ENCODE results near the gene MAJIN.
"Not testable (repeated sequence)": the region's sequence is repeated elsewhere in the genome, so short reads cannot be mapped to it uniquely, and the experiment has no call there.

The MAJIN gene

GRCh38 chr11:64990222-64990923 lies 18.5 kb upstream of the MAJIN start:
- DNase-seq (ENCODE audit: low read depth) = no peak

DNA sequence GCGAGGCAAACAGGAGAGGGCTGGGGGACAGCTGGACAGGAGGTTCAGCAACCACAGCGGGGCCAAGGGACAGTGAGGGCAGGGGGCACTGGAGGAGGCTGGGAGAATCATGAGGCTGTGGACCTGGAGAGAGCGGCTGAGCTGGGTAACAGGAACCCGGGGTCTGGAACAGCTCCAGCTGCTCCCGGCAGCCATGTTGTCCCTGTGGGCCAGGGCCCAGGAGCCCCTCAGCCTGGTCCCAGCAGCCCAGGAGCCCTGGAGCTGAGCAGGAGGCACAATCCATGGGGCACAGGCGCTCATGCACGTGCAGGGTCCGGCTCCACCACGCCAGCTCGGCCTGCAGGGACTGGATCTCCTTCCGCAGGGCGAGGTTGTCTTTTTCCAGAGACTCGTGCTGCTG lies 17.5 kb upstream of the MAJIN start:
- no peak for DNase-seq (ENCODE audit: low read depth)

DNA sequence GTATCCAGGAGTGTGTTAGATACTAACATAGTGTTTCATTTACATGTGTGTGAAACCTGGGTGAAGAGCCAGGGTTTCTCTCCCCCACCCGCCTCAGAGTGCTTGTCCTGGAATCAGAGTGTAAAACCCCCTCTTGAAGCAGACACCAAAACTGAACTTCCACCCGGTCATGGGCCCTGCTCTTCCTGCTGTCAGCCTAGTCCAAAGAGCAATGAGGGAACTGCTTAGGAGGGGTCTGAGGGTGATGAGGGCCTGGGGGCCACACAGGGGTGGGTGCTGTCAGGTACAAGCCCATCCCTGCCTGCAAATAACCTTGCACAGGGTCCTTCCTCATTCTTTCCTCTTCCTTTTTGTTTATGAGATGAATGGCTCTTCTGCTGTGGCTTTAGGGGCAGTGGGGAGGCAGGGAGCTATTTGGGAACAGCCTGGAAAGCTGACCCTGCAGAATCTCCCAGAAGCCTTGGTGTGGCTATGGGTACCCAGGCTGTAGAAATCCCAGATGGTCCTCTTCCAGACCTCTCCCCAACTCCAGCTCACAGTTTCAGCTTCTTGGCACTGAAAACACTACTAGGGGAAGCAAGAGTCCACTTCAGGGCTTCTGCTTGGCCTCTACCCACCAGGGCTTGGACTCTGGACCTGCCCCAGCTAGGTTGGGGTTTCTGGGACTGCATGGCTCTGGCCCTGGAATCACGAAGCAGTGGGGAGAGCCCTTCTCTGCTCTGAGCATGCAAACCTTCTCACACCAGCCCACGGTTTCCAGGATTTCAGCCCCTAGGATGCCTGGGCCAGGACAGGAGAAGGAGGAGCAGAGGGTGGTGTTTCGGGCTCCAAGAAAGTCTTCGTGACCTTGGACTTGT lies 16.3 kb upstream of the MAJIN start:
- no peak for DNase-seq (ENCODE audit: low read depth)

- not testable (repeated sequence) for DNase-seq (ENCODE audit: low read depth)
These were observed 11.4 kb upstream of the MAJIN start for GRCh38 chr11:64983339-64983738.

DNA sequence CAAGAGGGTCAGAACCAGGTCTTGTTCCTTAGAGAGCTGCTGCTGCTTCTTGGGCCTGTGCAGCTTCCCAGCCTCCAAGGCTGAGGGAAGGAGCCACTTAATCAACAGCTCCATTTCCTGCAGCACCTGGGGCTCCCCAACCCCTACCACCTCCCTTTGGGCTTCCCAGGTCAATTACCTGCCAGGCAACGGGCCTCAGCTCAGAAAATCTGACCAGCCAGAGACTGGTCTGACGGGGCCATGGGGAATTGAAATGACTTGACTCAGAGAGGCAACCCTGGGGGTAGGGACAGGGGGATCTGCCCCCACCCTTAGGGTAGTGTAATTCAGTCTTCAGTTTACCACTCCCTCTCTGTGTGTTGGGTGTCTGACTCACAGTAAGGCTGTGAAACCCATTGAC lies 4.7 kb upstream of the MAJIN start:
- DNase-seq (ENCODE audit: low read depth) = no peak

DNA sequence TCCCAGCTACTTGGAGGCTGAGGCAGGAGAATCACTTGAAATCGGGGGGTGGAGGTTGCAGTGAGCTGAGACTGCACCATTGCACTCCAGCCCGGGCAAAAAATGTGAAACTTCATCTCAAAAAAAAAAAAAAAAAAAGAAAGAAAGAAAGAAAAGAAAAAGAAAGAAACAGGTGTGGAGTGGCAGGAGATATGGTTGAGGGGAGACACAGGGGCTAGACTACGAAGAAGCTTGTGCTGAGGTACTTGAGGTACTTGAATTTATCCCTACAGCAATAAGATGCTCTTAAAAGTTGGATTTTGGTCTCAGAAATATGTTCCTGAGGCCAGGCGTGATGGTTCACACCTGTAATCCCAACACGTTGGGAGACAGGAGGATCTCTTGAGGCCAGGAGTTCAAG lies 2.2 kb upstream of the MAJIN start:
- no peak for DNase-seq (ENCODE audit: low read depth)

- DNase-seq (ENCODE audit: low read depth) = no peak
These were observed 1.2 kb downstream of the MAJIN start for GRCh38 chr11:64970731-64971151.

- no peak for DNase-seq (ENCODE audit: low read depth)
These were observed 2.7 kb downstream of the MAJIN start for GRCh38 chr11:64969209-64969608.

DNA sequence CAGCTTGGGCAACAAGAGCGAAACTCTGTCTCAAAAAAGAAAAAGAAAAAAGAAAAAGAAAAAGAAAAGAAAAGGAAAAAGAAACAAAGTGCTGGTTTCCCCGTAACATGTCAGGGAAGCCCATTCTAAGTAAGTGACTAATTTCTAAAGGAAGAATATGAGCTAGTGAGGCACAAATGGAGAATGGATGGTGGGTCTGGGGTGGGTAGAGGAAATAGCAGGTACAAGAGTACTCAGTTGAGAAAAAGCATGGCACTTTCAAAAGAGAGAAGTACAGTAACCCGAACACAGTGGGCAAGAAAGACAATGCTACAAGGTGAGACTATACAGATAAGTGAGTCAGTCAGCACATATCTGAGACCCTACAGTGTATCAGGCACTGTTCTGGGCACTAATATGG lies 4.5 kb downstream of the MAJIN start:
- no peak for DNase-seq (ENCODE audit: low read depth)

GRCh38 chr11:64963072-64963631 lies 8.8 kb downstream of the MAJIN start:
- DNase-seq (ENCODE audit: low read depth) = no peak

DNA sequence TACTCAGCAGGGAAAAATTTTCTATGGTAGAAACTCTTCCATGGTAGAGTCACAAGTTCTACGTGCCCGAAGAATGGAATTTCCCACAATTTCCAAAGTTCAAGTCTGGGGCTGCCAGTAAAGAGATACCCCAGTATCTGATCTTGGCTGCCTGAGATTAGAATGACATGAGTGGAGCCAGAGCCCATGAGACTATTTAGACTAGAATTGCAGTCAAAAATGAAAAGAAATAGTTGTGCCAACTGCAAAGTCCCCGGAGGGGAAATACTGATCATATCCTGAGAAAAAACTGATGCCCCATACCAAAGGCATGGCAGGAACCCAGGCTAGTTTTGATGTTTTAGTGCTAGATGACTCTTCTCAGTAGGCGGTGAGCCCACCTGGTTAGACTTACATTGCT lies 11.2 kb downstream of the MAJIN start:
- no peak for DNase-seq (ENCODE audit: low read depth)

GRCh38 chr11:64959498-64959897 lies 12.4 kb downstream of the MAJIN start:
- DNase-seq (ENCODE audit: low read depth) = no peak

DNA sequence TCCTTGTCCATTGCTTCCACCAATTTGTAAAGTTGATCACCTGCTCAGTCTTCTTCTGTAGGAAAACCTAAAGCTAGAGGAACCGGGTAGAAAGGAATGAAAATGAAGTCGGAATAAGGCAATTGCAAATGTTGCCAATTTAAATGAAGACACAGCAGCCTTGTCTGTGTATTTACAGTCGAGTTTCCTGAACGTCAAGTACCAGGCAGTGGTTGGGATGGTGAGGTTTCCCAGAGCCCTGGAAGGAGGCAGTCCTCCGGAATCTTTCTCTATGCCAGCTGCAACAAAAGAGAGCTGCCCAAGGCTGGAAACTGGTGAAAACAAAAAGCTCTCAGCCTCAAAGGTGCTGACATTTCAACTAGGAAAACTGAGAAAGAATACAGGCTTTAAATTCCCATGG lies 17.7 kb downstream of the MAJIN start:
- DNase-seq (ENCODE audit: low read depth) = no peak

GRCh38 chr11:64951529-64951928 lies 20.4 kb downstream of the MAJIN start:
- no peak for DNase-seq (ENCODE audit: low read depth)

DNA sequence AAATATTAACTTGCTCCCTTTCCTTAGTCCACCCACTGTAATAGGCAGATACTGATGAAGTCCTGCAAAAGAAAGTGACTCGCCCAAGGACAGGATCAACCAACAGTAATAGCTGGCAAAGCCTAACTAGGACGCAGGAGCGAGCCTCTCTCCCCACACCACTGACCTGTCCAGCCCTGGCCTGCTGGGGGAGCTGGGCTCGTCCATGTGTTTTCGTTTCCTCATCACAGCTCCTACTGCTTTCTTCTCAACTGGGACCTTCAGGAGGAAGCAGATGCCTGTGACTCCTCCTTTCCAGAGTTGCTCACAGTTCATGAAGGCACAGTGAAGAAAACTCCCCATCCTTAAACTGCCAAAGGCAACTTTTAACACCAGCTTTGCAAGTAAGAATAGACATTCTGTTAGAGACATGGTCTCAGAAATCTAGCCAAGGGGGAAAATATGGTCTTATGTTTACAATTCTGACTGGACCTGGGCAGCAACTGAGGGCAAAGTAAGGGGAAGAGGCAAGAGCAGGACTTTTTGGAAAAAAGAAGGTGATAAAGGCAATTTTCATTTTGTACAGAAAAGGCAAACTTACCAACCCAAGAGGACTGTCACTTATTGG lies 24.6 kb downstream of the MAJIN start:
- no peak for DNase-seq (ENCODE audit: low read depth)

GRCh38 chr11:64936539-64936938 lies 35.4 kb downstream of the MAJIN start:
- no peak for DNase-seq (ENCODE audit: low read depth)

- no peak for DNase-seq (ENCODE audit: low read depth)
These were observed 36.4 kb downstream of the MAJIN start, which contains the start of gene GPHA2 for GRCh38 chr11:64935359-64936081. Gene GPHA2, minus strand, starts transcription at chr11:64935893. Its CDS starts 433 bp downstream, at chr11:64935460.

- DNase-seq (ENCODE audit: low read depth) = no peak
These were observed 37.1 kb downstream of the MAJIN start for GRCh38 chr11:64934682-64935358.

- no peak for DNase-seq (ENCODE audit: low read depth)
These were observed 37.8 kb downstream of the MAJIN start for GRCh38 chr11:64933935-64934681.

- no peak for DNase-seq (ENCODE audit: low read depth)
These were observed 38.5 kb downstream of the MAJIN start for GRCh38 chr11:64933213-64933934.
